Lower leg skin (tissue), 3 donors: ENCODE measurements around the gene GGT6.

Source experiments
- CTCF ChIP-seq, 3 donors: fragments of 450-650 bp; IDR thresholded peaks; one replicate each; pipeline ENCODE4 v1.5.1; 2016; ENCODE audit warnings: antibody characterized with exemption in 3 of 3, mild to moderate bottlenecking in 3 of 3, moderate library complexity in 2 of 3
- POLR2A ChIP-seq, 2 donors: fragments of 450-650 bp; IDR thresholded peaks; one replicate each; pipeline ENCODE4 v1.6.1; 2016 to 2017; ENCODE audit warnings: antibody characterized with exemption in 2 of 2, mild to moderate bottlenecking in 1 of 2, moderate library complexity in 1 of 2

GRCh38 chr17:4588898-4589625 lies 28.7 kb upstream of the GGT6 start:
- TF ChIP-seq CTCF (IDR thresholded peaks at IDR 0.05) (no peak), POLR2A (IDR thresholded peaks at IDR 0.05) (no peak)
